ENCODE results near the gene POSTN.

- no peak for TF ChIP-seq CTCF (IDR thresholded peaks at IDR 0.05)
- no peak for TF ChIP-seq POLR2A (IDR thresholded peaks at IDR 0.05)
These were observed 23.3 kb upstream of the POSTN start for GRCh38 chr13:37621811-37622361.

Data from testis (tissue), 2 donors.